ENCODE measurements around the gene SLC25A23. TPM values are rescaled to one million over a fixed set of nuclear protein-coding genes. Genes with fewer than 3 reads are reported as not detected.

SLC25A23 gene
- polyA plus RNA-seq, 2 of the 4 experiments (the other 2 are of a cell fraction): 3.3 to 18.2 TPM

DNA sequence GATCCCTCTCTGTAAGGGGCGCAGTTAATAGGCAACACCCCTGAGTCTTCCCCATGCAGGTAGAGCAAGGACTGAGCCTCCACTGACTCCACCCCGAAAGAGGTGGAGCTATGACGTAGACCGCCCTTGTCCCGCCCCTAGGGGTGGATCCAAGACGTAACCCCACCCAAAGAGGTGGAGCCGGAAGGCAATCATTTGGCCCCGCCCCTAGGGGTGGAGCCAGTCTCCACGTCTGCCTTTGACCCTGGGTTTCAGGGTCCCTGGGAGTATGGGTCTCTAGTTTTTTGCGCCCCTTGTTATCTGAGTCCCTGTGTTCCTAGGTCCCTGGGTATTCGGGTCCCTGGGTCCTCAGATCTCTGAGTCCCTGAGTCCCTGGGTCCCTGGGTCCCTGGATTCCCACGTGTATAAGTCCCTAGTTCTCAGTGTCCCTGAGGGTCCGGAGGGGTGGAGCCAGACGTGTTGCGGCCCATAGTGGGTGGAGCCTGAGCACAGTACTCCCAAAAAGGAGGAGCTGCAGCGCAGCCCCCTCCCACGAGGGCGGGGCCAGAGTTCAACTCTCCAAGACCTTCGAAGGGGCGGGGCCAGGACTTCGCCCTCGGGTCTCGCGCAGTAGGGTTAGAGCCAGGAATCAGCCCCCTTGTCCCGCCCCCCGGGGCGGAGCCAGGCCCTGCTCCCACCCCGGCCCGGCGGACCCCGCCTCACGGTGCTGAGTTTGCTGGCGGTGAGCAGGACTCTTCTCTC, 16.7 kb upstream of the SLC25A23 start:
- peak overlapping the region; percentile 50 to 77; a peak in 4 of 6 replicates for H3K27ac ChIP-seq
- peak overlapping the region; percentile 90 for H3K4me2 ChIP-seq
- peaks cover 4% of the 10 kb centered on the region; the same call in 1 of the 3 replicates for H3K4me1 ChIP-seq
- peak; percentile 78 to 89 for ATAC-seq
- no peak for FAIRE-seq
- peak; percentile 59 to 96 for DNase-seq (ENCODE audit: low read depth in 1 of 2, low spot score in 1 of 2)
- peak overlapping the region; percentile 44 for H3K4me3 ChIP-seq
- CTCF ChIA-PET: interaction anchor here (0.9 to 1.0 kb wide), 2 partner anchors 105 to 387 kb away, joined by 3 to 5 read pairs; no protein-coding TSS in a partner anchor
- no peak for TF ChIP-seq TFCP2L1 (CRISPR knock-in tag; IDR thresholded peaks at IDR 0.05)
- no peak for TF ChIP-seq HOXB13 (CRISPR knock-in tag; IDR thresholded peaks at IDR 0.05; ENCODE audit: low read depth)
- no peak for TF ChIP-seq NR3C1 (IDR thresholded peaks at IDR 0.05)
- TF ChIP-seq RCOR1 (IDR thresholded peaks at IDR 0.05; ENCODE audit: low read depth, low read length): no peak
- no peak for TF ChIP-seq CHD2 (IDR thresholded peaks at IDR 0.05; ENCODE audit: low read length, partially characterized antibody)
- no peak for TF ChIP-seq NFE2L2 (conservative IDR thresholded peaks at IDR 0.05; ENCODE audit: low read length)
- TF ChIP-seq PHF8 (IDR thresholded peaks at IDR 0.05; ENCODE audit: borderline replicate concordance, low read depth): no peak
- TF ChIP-seq EHF (CRISPR knock-in tag; IDR thresholded peaks at IDR 0.05): no peak
- no peak for TF ChIP-seq ZSCAN20 (CRISPR knock-in tag; IDR thresholded peaks at IDR 0.05)
- WGBS (ENCODE audit: missing lambda C conversion rate): 10% methylated on average over 2 of the region's 33 CpGs
- no peaks in the 10 kb centered on the region for H3K9me3 ChIP-seq
- POLR2A ChIA-PET: interaction anchor here (0.6 to 1.4 kb wide), 4 partner anchors 40 to 922 kb away, joined by 3 to 5 read pairs (median 4); partner anchors contain the start of gene TNFSF9

DNA sequence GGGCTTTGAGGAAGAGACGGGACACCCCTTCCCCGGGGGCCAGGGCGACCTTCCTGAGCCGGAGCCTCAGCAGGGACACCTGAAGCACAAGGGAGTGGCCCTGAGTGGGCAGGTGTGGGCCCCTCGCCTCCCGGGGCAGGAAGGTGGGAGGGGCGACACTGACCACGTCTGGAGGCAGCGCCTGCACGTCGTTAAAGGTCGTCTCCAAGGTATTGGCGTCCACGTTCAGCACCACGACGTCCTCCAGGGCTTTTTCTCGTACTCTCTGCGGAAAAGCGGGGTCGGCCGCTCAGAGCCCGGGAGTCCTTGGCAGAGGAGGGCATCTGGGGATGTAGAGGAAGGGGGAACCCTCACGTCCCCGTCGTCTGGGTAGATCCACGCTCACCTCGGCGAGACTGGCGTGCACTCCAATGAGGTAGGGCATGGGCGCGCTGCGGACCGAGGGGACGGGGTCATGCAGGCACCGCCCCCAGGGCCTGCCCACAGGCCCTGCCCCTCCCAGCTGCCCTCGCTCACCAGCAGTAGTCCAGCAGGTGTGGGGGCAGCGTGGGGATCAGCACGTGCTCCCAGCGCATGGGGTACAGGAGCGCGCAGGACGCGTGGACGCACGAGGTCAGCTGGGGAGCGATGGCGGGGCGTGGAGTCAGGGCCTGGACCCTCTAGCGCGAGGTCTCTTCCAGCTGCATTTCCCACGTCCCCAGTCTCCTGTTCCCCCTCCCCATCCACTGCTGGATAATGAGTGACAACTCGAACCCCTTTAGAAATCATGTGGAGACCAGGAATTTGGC, 15.9 kb upstream of the SLC25A23 start:
- CTCF ChIA-PET: interaction anchor here (0.9 kb wide), 1 partner anchor 388 kb away, joined by 3 read pairs; no protein-coding TSS in a partner anchor
- peak overlapping the region; percentile 44 for H3K4me3 ChIP-seq

DNA sequence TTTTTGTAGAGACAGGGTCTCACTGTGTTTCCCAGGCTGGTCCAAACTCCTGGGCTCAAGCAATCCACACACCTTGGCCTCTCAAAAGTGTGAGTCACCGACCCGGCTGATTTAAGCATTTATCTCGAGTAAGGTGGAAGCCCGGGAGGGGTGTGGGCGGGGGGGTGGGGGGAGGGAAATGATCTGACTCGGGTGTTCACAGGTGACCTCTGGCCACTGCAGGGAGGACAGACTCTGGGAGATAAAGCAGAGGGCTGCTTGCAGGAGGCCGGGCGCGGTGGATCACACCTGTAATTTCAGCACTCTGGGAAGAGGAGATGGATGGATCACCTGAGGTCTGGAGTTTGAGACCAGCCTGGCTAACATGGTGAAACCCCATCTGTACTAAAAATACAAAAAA, 14.1 kb upstream of the SLC25A23 start:
- Histone ChIP-seq H3K4me2 (no peak overlapping the region), H3K4me1 (peaks cover 4% of the 10 kb centered on the region; the same call in 1 of the 3 replicates), H3K27ac (no peak overlapping the region), H3K4me3 (no peak overlapping the region), H3K9me3 (no peaks in the 10 kb centered on the region)
- FAIRE-seq: no peak
- DNase-seq (ENCODE audit: low read depth in 1 of 2, low spot score in 1 of 2): no peak
- ChIA-PET CTCF (no interaction called here), POLR2A (no interaction called here)
- TF ChIP-seq TFCP2L1 (CRISPR knock-in tag; IDR thresholded peaks at IDR 0.05) (no peak), TP53 (CRISPR knock-in tag; IDR thresholded peaks at IDR 0.05) (no peak), HDAC2 (IDR thresholded peaks at IDR 0.05) (no peak), POLR2AphosphoS2 (conservative IDR thresholded peaks at IDR 0.05; ENCODE audit: low read length) (no peak), RFX5 (IDR thresholded peaks at IDR 0.05) (no peak), HEYL (CRISPR knock-in tag; IDR thresholded peaks at IDR 0.05) (no peak), EHMT2 (IDR thresholded peaks at IDR 0.05; ENCODE audit: low read depth) (no peak), MYC (IDR thresholded peaks at IDR 0.05; ENCODE audit: borderline replicate concordance, low read length) (no peak), RNF2 (IDR thresholded peaks at IDR 0.05; ENCODE audit: borderline replicate concordance, low read depth) (no peak), FOSB (CRISPR knock-in tag; IDR thresholded peaks at IDR 0.05) (no peak), JUNB (IDR thresholded peaks at IDR 0.05) (no peak), FOXS1 (CRISPR knock-in tag; IDR thresholded peaks at IDR 0.05) (no peak), ZSCAN20 (CRISPR knock-in tag; IDR thresholded peaks at IDR 0.05) (no peak), MAZ (IDR thresholded peaks at IDR 0.05; ENCODE audit: borderline replicate concordance, low read depth, low read length) (no peak), SMC3 (IDR thresholded peaks at IDR 0.05) (no peak)
- TF ChIP-seq, protein P1, sequence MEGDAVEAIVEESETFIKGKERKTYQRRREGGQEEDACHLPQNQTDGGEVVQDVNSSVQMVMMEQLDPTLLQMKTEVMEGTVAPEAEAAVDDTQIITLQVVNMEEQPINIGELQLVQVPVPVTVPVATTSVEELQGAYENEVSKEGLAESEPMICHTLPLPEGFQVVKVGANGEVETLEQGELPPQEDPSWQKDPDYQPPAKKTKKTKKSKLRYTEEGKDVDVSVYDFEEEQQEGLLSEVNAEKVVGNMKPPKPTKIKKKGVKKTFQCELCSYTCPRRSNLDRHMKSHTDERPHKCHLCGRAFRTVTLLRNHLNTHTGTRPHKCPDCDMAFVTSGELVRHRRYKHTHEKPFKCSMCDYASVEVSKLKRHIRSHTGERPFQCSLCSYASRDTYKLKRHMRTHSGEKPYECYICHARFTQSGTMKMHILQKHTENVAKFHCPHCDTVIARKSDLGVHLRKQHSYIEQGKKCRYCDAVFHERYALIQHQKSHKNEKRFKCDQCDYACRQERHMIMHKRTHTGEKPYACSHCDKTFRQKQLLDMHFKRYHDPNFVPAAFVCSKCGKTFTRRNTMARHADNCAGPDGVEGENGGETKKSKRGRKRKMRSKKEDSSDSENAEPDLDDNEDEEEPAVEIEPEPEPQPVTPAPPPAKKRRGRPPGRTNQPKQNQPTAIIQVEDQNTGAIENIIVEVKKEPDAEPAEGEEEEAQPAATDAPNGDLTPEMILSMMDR (IDR thresholded peaks at IDR 0.05): no peak
- TF ChIP-seq, protein P2, sequence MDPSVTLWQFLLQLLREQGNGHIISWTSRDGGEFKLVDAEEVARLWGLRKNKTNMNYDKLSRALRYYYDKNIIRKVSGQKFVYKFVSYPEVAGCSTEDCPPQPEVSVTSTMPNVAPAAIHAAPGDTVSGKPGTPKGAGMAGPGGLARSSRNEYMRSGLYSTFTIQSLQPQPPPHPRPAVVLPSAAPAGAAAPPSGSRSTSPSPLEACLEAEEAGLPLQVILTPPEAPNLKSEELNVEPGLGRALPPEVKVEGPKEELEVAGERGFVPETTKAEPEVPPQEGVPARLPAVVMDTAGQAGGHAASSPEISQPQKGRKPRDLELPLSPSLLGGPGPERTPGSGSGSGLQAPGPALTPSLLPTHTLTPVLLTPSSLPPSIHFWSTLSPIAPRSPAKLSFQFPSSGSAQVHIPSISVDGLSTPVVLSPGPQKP (IDR thresholded peaks at IDR 0.05; ENCODE audit: low read depth, low read length): no peak
- TF ChIP-seq, protein P3, sequence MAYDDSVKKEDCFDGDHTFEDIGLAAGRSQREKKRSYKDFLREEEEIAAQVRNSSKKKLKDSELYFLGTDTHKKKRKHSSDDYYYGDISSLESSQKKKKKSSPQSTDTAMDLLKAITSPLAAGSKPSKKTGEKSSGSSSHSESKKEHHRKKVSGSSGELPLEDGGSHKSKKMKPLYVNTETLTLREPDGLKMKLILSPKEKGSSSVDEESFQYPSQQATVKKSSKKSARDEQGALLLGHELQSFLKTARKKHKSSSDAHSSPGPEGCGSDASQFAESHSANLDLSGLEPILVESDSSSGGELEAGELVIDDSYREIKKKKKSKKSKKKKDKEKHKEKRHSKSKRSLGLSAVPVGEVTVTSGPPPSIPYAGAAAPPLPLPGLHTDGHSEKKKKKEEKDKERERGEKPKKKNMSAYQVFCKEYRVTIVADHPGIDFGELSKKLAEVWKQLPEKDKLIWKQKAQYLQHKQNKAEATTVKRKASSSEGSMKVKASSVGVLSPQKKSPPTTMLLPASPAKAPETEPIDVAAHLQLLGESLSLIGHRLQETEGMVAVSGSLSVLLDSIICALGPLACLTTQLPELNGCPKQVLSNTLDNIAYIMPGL (CRISPR knock-in tag; IDR thresholded peaks at IDR 0.05; ENCODE audit: borderline replicate concordance): no peak
- no peak for ATAC-seq
- 100% methylated on average over 3 of the region's 9 CpGs for WGBS (ENCODE audit: missing lambda C conversion rate)

More for the DNA sequence above, 15.9 kb upstream of the SLC25A23 start:
- Histone ChIP-seq H3K4me1 (peaks cover 4% of the 10 kb centered on the region; the same call in 1 of the 3 replicates), H3K9me3 (no peaks in the 10 kb centered on the region), H3K27ac (peak overlapping the region in 1 of 2 experiments; percentile 61; a peak in 2 of 6 replicates), H3K4me2 (peak overlapping the region; percentile 90)
- WGBS (ENCODE audit: missing lambda C conversion rate): 27% methylated on average over 18 of the region's 52 CpGs
- peak in 1 of 2 experiments; percentile 20 for DNase-seq (ENCODE audit: low read depth in 1 of 2, low spot score in 1 of 2)
- no peak for FAIRE-seq
- POLR2A ChIA-PET: interaction anchor here (1.1 to 1.4 kb wide), 2 partner anchors 41 to 55 kb away, joined by 5 read pairs; partner anchors contain the start of gene TNFSF9
- peak; percentile 26 to 31; a peak in 4 of 6 replicates for ATAC-seq
- TF ChIP-seq, protein P4, sequence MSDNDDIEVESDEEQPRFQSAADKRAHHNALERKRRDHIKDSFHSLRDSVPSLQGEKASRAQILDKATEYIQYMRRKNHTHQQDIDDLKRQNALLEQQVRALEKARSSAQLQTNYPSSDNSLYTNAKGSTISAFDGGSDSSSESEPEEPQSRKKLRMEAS (IDR thresholded peaks at IDR 0.05): peak; percentile 50
- TF ChIP-seq EP300 (IDR thresholded peaks at IDR 0.05): no peak
